ENCODE results near the gene SH2D3A. TPM values are rescaled to one million over a fixed set of nuclear protein-coding genes. Genes with fewer than 3 reads are reported as not detected.
A peak's percentile ranks its signal among the peaks of the same experiment; 100 is the strongest.

SH2D3A gene
- total RNA-seq, 5 donors from 2014 or later (not counting 1 experiment from before 2014, with no cell fraction given), result 61.7 to 83.7 (median 73.6) TPM

- Histone ChIP-seq H3K36me3 (ENCODE audit: control insufficient read depth in 2 of 2, extremely low read depth in 1 of 2, insufficient read depth in 1 of 2, low read length in 1 of 2) (peaks cover 12 to 20% of the 10 kb centered on the region in 2 donors), H3K4me1 (ENCODE audit: control insufficient read depth in 1 of 2, extremely low read depth in 1 of 2, insufficient read depth in 2 of 2, low read length in 2 of 2) (peaks cover 15 to 51% of the 10 kb centered on the region in 2 experiments), H3K9me3 (no peaks in the 10 kb centered on the region), H3K27me3 (replicated peaks in 1 of 2; ENCODE audit: control insufficient read depth in 2 of 2, extremely low read depth in 1 of 2, insufficient read depth in 2 of 2, low read length in 1 of 2) (peaks cover 0 to 14% of the 10 kb centered on the region in 2 experiments), H3K27ac (ENCODE audit: low read length) (peak within 1 kb of the TSS; percentile 88), H3K4me3 (ENCODE audit: control insufficient read depth in 1 of 2, extremely low read depth in 1 of 2, low read length in 1 of 2) (peak within 1 kb of the TSS; percentile 67 to 88)
- Mint-ChIP-seq H3K9me3 (no peaks in the 10 kb centered on the region), H3K36me3 (peaks cover 4% of the 10 kb centered on the region), H3K4me1 (peaks cover 31 to 41% (median 35%) of the 10 kb centered on the region in 3 donors), H3K27me3 (no peaks in the 10 kb centered on the region), H3K27ac (peak within 1 kb of the TSS; percentile 94), H3K4me3 (peak within 1 kb of the TSS; percentile 94 to 96 (median 95))
- ChIA-PET CTCF (interaction anchor here (0.6 to 3.4 kb wide), 11 partner anchors 15 to 784 kb away, joined by 3 to 51 read pairs (median 5); partner anchors contain the start of genes SH2D3A (in 1 of the 2) and VAV1 (in 1 of the 2)), POLR2A (interaction anchor here in 1 of 2 donors (0.6 to 1.4 kb wide), 2 partner anchors 8 to 31 kb away, joined by 3 to 7 read pairs; no protein-coding TSS in a partner anchor)
- peak; percentile 96 to 100 (median 99) for DNase-seq
- under 1% methylated on average over 55 of the region's 55 CpGs for WGBS (ENCODE audit: insufficient coverage)
- peak; percentile 81 to 83 (median 82) for ATAC-seq (replicated peaks in 1 of 4)
Measured at GRCh38 chr19:6737284-6737872, 29.9 kb downstream of the SH2D3A start, which contains the start of gene GPR108. Gene GPR108 (minus strand): TSS chr19:6737580. CDS start chr19:6737576, 4 bp downstream.

- H3K27ac ChIP-seq (ENCODE audit: low read length), result peak overlapping the region; percentile 88
- peak overlapping the region; percentile 67 to 88 for H3K4me3 ChIP-seq (ENCODE audit: control insufficient read depth in 1 of 2, extremely low read depth in 1 of 2, low read length in 1 of 2)
- H3K36me3 ChIP-seq (ENCODE audit: control insufficient read depth in 2 of 2, extremely low read depth in 1 of 2, insufficient read depth in 1 of 2, low read length in 1 of 2), result peaks cover 12 to 25% of the 10 kb centered on the region in 2 donors
- Mint-ChIP-seq H3K27ac (peak overlapping the region; percentile 94), H3K27me3 (no peaks in the 10 kb centered on the region), H3K4me1 (peaks cover 31 to 41% (median 35%) of the 10 kb centered on the region in 3 donors), H3K4me3 (peak overlapping the region; percentile 94 to 96 (median 95)), H3K9me3 (no peaks in the 10 kb centered on the region), H3K36me3 (peaks cover 7% of the 10 kb centered on the region)
- DNase-seq, result peak in 2 of 35 experiments; percentile 13 to 27
- ChIA-PET POLR2A (interaction anchor here in 1 of 2 donors (0.6 to 1.4 kb wide), 2 partner anchors 8 to 31 kb away, joined by 3 to 7 read pairs; no protein-coding TSS in a partner anchor), CTCF (interaction anchor here (0.5 to 3.4 kb wide), 12 partner anchors 15 to 365 kb away, joined by 3 to 51 read pairs (median 6); partner anchors contain the start of genes SH2D3A (in 1 of the 2) and VAV1 (in 1 of the 2))
- H3K9me3 ChIP-seq, result no peaks in the 10 kb centered on the region
- peaks cover 0 to 14% of the 10 kb centered on the region in 2 experiments for H3K27me3 ChIP-seq (replicated peaks in 1 of 2; ENCODE audit: control insufficient read depth in 2 of 2, extremely low read depth in 1 of 2, insufficient read depth in 2 of 2, low read length in 1 of 2)
- WGBS (ENCODE audit: insufficient coverage), result 1% methylated on average over 11 of the region's 16 CpGs
- peaks cover 15 to 51% of the 10 kb centered on the region in 2 experiments for H3K4me1 ChIP-seq (ENCODE audit: control insufficient read depth in 1 of 2, extremely low read depth in 1 of 2, insufficient read depth in 2 of 2, low read length in 2 of 2)
- peak in 1 of 4 experiments; percentile 0 for ATAC-seq (replicated peaks in 1 of 4)
Measured at GRCh38 chr19:6736917-6737283, 30.3 kb downstream of the SH2D3A start.

DNA sequence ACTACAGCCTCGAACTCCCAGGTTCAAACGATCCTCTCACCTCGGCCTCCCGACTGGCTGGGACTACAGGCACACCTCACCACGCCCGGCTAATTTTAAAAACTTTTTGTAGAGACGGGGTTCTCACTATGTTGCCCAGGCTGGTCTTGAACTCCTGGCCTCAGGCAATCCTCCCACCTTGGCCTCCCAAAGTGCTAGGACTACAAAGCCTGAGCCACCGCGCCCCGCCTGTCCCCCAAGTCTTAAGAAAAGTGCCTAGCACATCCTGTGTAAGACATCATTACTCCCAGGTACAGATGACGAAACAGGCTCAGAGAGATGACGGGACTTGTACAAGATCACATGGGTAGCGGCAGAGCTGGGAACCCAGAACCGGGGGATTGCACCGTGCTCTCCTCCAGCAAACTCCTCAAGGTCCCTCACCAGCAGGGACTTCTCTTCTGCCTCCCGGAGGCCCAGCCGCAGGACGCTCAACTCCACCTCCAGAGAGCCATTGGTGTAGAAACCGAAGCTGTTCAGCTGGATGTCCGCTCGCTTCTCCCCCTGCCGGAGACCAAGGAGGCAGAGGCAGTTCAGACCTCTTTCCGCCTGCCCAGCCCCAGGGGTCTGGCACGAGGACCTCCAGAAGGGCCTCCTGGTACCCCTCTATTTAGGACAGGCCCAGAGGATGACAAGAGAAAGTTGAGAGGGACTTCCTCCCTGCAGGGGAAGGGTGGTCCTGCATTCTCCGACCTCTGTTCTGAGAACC, 30.9 kb downstream of the SH2D3A start:
- 23% methylated on average over 23 of the region's 25 CpGs for WGBS (ENCODE audit: insufficient coverage)
- Histone ChIP-seq H3K4me1 (ENCODE audit: control insufficient read depth in 1 of 2, extremely low read depth in 1 of 2, insufficient read depth in 2 of 2, low read length in 2 of 2) (peaks cover 15 to 51% of the 10 kb centered on the region in 2 experiments), H3K27me3 (replicated peaks in 1 of 2; ENCODE audit: control insufficient read depth in 2 of 2, extremely low read depth in 1 of 2, insufficient read depth in 2 of 2, low read length in 1 of 2) (peaks cover 0 to 14% of the 10 kb centered on the region in 2 experiments), H3K36me3 (ENCODE audit: control insufficient read depth in 2 of 2, extremely low read depth in 1 of 2, insufficient read depth in 1 of 2, low read length in 1 of 2) (peaks cover 12 to 28% of the 10 kb centered on the region in 2 donors), H3K27ac (ENCODE audit: low read length) (peak overlapping the region; percentile 88), H3K9me3 (no peaks in the 10 kb centered on the region), H3K4me3 (ENCODE audit: control insufficient read depth in 1 of 2, extremely low read depth in 1 of 2, low read length in 1 of 2) (peak overlapping the region; percentile 67 to 88)
- H3K27ac Mint-ChIP-seq, result peak overlapping the region; percentile 94
- peak; percentile 40 to 86 (median 57) for DNase-seq
- peaks cover 29 to 37% (median 35%) of the 10 kb centered on the region in 3 donors for H3K4me1 Mint-ChIP-seq
- peak in 2 of 4 experiments; percentile 8 to 17 for ATAC-seq (replicated peaks in 1 of 4)
- peak overlapping the region; percentile 94 to 96 (median 95) for H3K4me3 Mint-ChIP-seq
- ChIA-PET CTCF (interaction anchor here (0.5 to 3.4 kb wide), 8 partner anchors 32 to 220 kb away, joined by 3 to 51 read pairs (median 6); no protein-coding TSS in a partner anchor), POLR2A (interaction anchor here in 1 of 2 donors (0.6 kb wide), 1 partner anchor 81 kb away, joined by 14 read pairs; no protein-coding TSS in a partner anchor)
- H3K36me3 Mint-ChIP-seq, result peaks cover 7% of the 10 kb centered on the region
- H3K27me3 Mint-ChIP-seq, result no peaks in the 10 kb centered on the region
- H3K9me3 Mint-ChIP-seq, result no peaks in the 10 kb centered on the region

GRCh38 chr19:6735181-6735911, 31.9 kb downstream of the SH2D3A start:
- H3K27ac ChIP-seq (ENCODE audit: low read length), result peak overlapping the region; percentile 88
- Mint-ChIP-seq H3K27me3 (no peaks in the 10 kb centered on the region), H3K27ac (no peak overlapping the region), H3K4me1 (peaks cover 24 to 31% (median 29%) of the 10 kb centered on the region in 3 donors), H3K36me3 (peaks cover 7% of the 10 kb centered on the region), H3K4me3 (peak overlapping the region in 1 of 3 donors; percentile 94), H3K9me3 (no peaks in the 10 kb centered on the region)
- peaks cover 0 to 6% of the 10 kb centered on the region in 2 experiments for H3K27me3 ChIP-seq (replicated peaks in 1 of 2; ENCODE audit: control insufficient read depth in 2 of 2, extremely low read depth in 1 of 2, insufficient read depth in 2 of 2, low read length in 1 of 2)
- CTCF ChIA-PET, result interaction anchor here in 1 of 2 donors (1.0 kb wide), 1 partner anchor 78 kb away, joined by 3 read pairs; no protein-coding TSS in a partner anchor
- peaks cover 14 to 41% of the 10 kb centered on the region in 2 experiments for H3K4me1 ChIP-seq (ENCODE audit: control insufficient read depth in 1 of 2, extremely low read depth in 1 of 2, insufficient read depth in 2 of 2, low read length in 2 of 2)
- no peaks in the 10 kb centered on the region for H3K9me3 ChIP-seq
- ATAC-seq (replicated peaks in 1 of 4) (no peak), DNase-seq (no peak)
- H3K36me3 ChIP-seq (ENCODE audit: control insufficient read depth in 2 of 2, extremely low read depth in 1 of 2, insufficient read depth in 1 of 2, low read length in 1 of 2), result peaks cover 12 to 32% of the 10 kb centered on the region in 2 donors
- POLR2A ChIA-PET, result no interaction called here
- WGBS (ENCODE audit: insufficient coverage), result 100% methylated on average over 5 of the region's 15 CpGs
- H3K4me3 ChIP-seq (ENCODE audit: control insufficient read depth in 1 of 2, extremely low read depth in 1 of 2, low read length in 1 of 2), result no peak overlapping the region

GRCh38 chr19:6734096-6734696, 33.0 kb downstream of the SH2D3A start:
- no peaks in the 10 kb centered on the region for H3K27me3 ChIP-seq (replicated peaks in 1 of 2; ENCODE audit: control insufficient read depth in 2 of 2, extremely low read depth in 1 of 2, insufficient read depth in 2 of 2, low read length in 1 of 2)
- peaks cover 7% of the 10 kb centered on the region for H3K36me3 Mint-ChIP-seq
- H3K4me1 ChIP-seq (ENCODE audit: control insufficient read depth in 1 of 2, extremely low read depth in 1 of 2, insufficient read depth in 2 of 2, low read length in 2 of 2), result peaks cover 11 to 31% of the 10 kb centered on the region in 2 experiments
- H3K9me3 ChIP-seq, result no peaks in the 10 kb centered on the region
- ATAC-seq (replicated peaks in 1 of 4) (no peak), DNase-seq (no peak)
- no peak overlapping the region for H3K4me3 ChIP-seq (ENCODE audit: control insufficient read depth in 1 of 2, extremely low read depth in 1 of 2, low read length in 1 of 2)
- no peak overlapping the region for H3K4me3 Mint-ChIP-seq
- no peaks in the 10 kb centered on the region for H3K27me3 Mint-ChIP-seq
- ChIA-PET CTCF (no interaction called here), POLR2A (no interaction called here)
- peaks cover 12 to 35% of the 10 kb centered on the region in 2 donors for H3K36me3 ChIP-seq (ENCODE audit: control insufficient read depth in 2 of 2, extremely low read depth in 1 of 2, insufficient read depth in 1 of 2, low read length in 1 of 2)
- H3K27ac ChIP-seq (ENCODE audit: low read length), result no peak overlapping the region
- H3K27ac Mint-ChIP-seq, result no peak overlapping the region
- H3K4me1 Mint-ChIP-seq, result peaks cover 22 to 30% (median 29%) of the 10 kb centered on the region in 3 donors
- WGBS (ENCODE audit: insufficient coverage), result 93% methylated on average over 15 of the region's 20 CpGs
- H3K9me3 Mint-ChIP-seq, result no peaks in the 10 kb centered on the region
